K562 (cell line): ENCODE results near the gene APEX1. TPM values are rescaled to one million over a fixed set of nuclear protein-coding genes. Genes with fewer than 3 reads are reported as not detected.

Experiments
- ATAC-seq: fragments of 200-7000 bp; cut with Tn5 transposase; 3 replicates; pipeline ENCODE4 v1.9.1; 2020; ENCODE audit warnings: moderate library complexity
- BruUV-seq: library from RNA; stranded (reverse); fragments of 400-500 nt; replicated peaks from 2 replicates; lab custom pipeline; 2021; lab: Mats Ljungman, UMichigan
- CTCF ChIA-PET: fragments of 300-600 bp; formaldehyde crosslinking; extraction: SDS; loops from one replicate; lab custom pipeline; 2021; ENCODE audit warnings: low intra/inter-chr PET ratio; lab: Yijun Ruan, JAX
- POLR2A ChIA-PET: fragments of 300-600, 350-650 bp; sonication (Branson Sonifier 250); formaldehyde crosslinking; extraction: SDS; loops from one replicate; lab custom pipeline; 2021; ENCODE audit warnings: antibody characterized with exemption, inconsistent platforms; lab: Yijun Ruan, JAX
- DNase-seq, 4 experiments: peaks; one replicate each; pipeline versions ENCODE4 v3.0.0 to v3.0.0-alpha.2; 2011 to 2018; ENCODE audit warnings: low spot score in 3 of 4, mixed read lengths in 3 of 4; ENCODE audit errors: extremely low read depth in 1 of 4
- FAIRE-seq: peaks from 2 replicates; lab custom pipeline; 2011; peaks lifted over from hg19 to GRCh38; lab: Jason Lieb, UNC
- H2AFZ ChIP-seq: 2 replicates; pipeline ENCODE4 v1.6.0; 2011; ENCODE audit warnings: low read depth, low read length, control low read depth, inconsistent platforms
- H3K27ac ChIP-seq: fragments of 200-600 bp; 3 replicates; pipeline ENCODE4 v1.8.0; 2011; ENCODE audit warnings: low read depth, mild to moderate bottlenecking, control low read depth, inconsistent platforms, low read length, moderate library complexity, mixed read lengths; ENCODE audit errors: extremely low read depth
- H3K27me3 ChIP-seq, 2 experiments: fragments of 300-600 bp in 1 of 2; 2 replicates in 1 of 2; 3 replicates in 1 of 2; pipeline versions ENCODE4 v1.6.0 to v1.8.0; 2011; ENCODE audit warnings: inconsistent platforms in 2 of 2, low read length in 2 of 2, mild to moderate bottlenecking in 1 of 2, mixed read lengths in 1 of 2, moderate library complexity in 1 of 2; ENCODE audit not compliant: control insufficient read depth in 2 of 2, insufficient read depth in 2 of 2
- H3K36me3 ChIP-seq: fragments of 300-600 bp; 3 replicates; pipeline ENCODE4 v1.8.0; 2011; ENCODE audit warnings: mild to moderate bottlenecking, low read length, inconsistent platforms; ENCODE audit not compliant: control insufficient read depth, insufficient read depth
- H3K4me1 ChIP-seq, 2 experiments: fragments of 200-600 bp in 1 of 2; replicated peaks in 1 of 2; 2 replicates in 1 of 2; 3 replicates in 1 of 2; pipeline versions ENCODE4 v1.5.1 to v1.8.0; 2011; ENCODE audit warnings: inconsistent platforms in 2 of 2, low read length in 2 of 2, mild to moderate bottlenecking in 1 of 2, mixed read lengths in 1 of 2, moderate library complexity in 1 of 2; ENCODE audit not compliant: control insufficient read depth in 2 of 2, insufficient read depth in 2 of 2
- H3K4me2 ChIP-seq: 2 replicates; pipeline ENCODE4 v1.6.1; 2011; ENCODE audit warnings: low read length, control low read depth, inconsistent platforms, mixed read lengths; ENCODE audit not compliant: insufficient read depth
- H3K4me3 ChIP-seq: fragments of 200-600 bp; sonication (generic), shearing (Covaris generic); 2 replicates; pipeline ENCODE4 v1.5.1; 2016; ENCODE audit warnings: control low read depth, inconsistent platforms
- H3K79me2 ChIP-seq: fragments of 200-600 bp; 3 replicates; pipeline ENCODE4 v1.8.0; 2011; ENCODE audit warnings: low read length, inconsistent platforms; ENCODE audit not compliant: control insufficient read depth, insufficient read depth
- H3K9ac ChIP-seq, 2 experiments: 2 replicates each; pipeline versions ENCODE4 v1.6.0 to v1.6.1; 2011; ENCODE audit warnings: low read depth in 2 of 2, low read length in 2 of 2, control low read depth in 1 of 2, inconsistent platforms in 1 of 2, mild to moderate bottlenecking in 1 of 2, mixed read lengths in 1 of 2; ENCODE audit not compliant: insufficient read depth in 1 of 2
- H3K9me1 ChIP-seq: one replicate; pipeline ENCODE4 v1.6.0; 2011; ENCODE audit warnings: inconsistent platforms, mild to moderate bottlenecking, low read length, moderate library complexity; ENCODE audit not compliant: control insufficient read depth, insufficient read depth
- H3K9me3 ChIP-seq: replicated peaks from 2 replicates; pipeline ENCODE4 v1.5.1; 2011; ENCODE audit warnings: low read depth, low read length, inconsistent platforms; ENCODE audit not compliant: control insufficient read depth, insufficient read depth
- H4K20me1 ChIP-seq: replicated peaks from 2 replicates; pipeline ENCODE4 v1.6.1; 2011; ENCODE audit warnings: low read length, inconsistent platforms, mixed read lengths; ENCODE audit not compliant: control insufficient read depth, insufficient read depth
- CREB3L1 ChIP-seq: fragments of 450-650 bp; IDR thresholded peaks from 2 replicates; pipeline ENCODE4 v1.6.1; 2014; ENCODE audit warnings: low read depth, mild to moderate bottlenecking, moderate library complexity, borderline replicate concordance
- MGA ChIP-seq: fragments of 450-650 bp; IDR thresholded peaks from 2 replicates; pipeline ENCODE4 v1.6.1; 2016; ENCODE audit warnings: mild to moderate bottlenecking, moderate library complexity
- NFYB ChIP-seq: IDR thresholded peaks from 2 replicates; pipeline ENCODE4 v1.6.1; 2011; ENCODE audit warnings: mild to moderate bottlenecking, moderate library complexity; ENCODE audit not compliant: insufficient read length; ENCODE audit errors: extremely low read depth
- ZNF592 ChIP-seq: fragments of 450-650 bp; IDR thresholded peaks from 2 replicates; pipeline ENCODE4 v1.6.1; 2017; ENCODE audit warnings: antibody characterized with exemption, mild to moderate bottlenecking
- WGBS: fragments of 100-300 bp; shearing (Covaris generic); methylation state at CpG from one replicate; pipeline ENCODE4 v1.1.6; 2016; ENCODE audit warnings: low coverage, mixed read lengths; ENCODE audit not compliant: insufficient coverage; ENCODE audit errors: missing lambda C conversion rate; 5-methylcytosine and 5-hydroxymethylcytosine counted together
- in situ Hi-C: fragments of 300-500 bp; cut with MboI; formaldehyde crosslinking; loops from 4 replicates; pipeline ENCODE4 v1.15.0; 2018; ENCODE audit warnings: inconsistent platforms, mixed read lengths
- intact Hi-C: fragments of 100-400 bp; cut with micrococcal nuclease; formaldehyde crosslinking; loops from 2 replicates; pipeline ENCODE4 v1.14.2; 2022
- polyA plus RNA-seq, 8 experiments: library from polyadenylated mRNA; depleted of rRNA in 4 of 8; stranded (reverse) in 5 of 8; unstranded in 3 of 8; fragments of >200 nt; fragmentation: Nextera tagmentation in 2 of 8; fragmentation: Illumina TruSeq in 1 of 8; extraction: Ambion mirVana in 2 of 8; extraction: Trizol in 1 of 8; gene quantifications; 2 replicates each; pipeline versions ENCODE4 v1.2.1 to v1.2.3, GENCODE V29; 2011 to 2014; ENCODE audit warnings: inconsistent platforms in 1 of 8, missing spikeins in 1 of 8
- total RNA-seq, 7 experiments: library from RNA; depleted of rRNA in 6 of 7; stranded (reverse); fragments of >200 nt in 6 of 7; fragmentation: Illumina TruSeq in 2 of 7; extraction: Trizol in 2 of 7; gene quantifications; 2 replicates each; pipeline versions ENCODE4 v1.2.1 to v1.2.3, GENCODE V29; 2011 to 2021; ENCODE audit warnings: low replicate concordance in 1 of 7

APEX1 gene
- total and polyA plus RNA-seq, 9 of the 15 experiments (the other 6 are each of a cell fraction or from before 2014, with no cell fraction given): 50.2 to 274 (median 158) TPM

GRCh38 chr14:20428010-20428365 is 27.0 kb upstream of the APEX1 start:
- WGBS: 24% methylated on average over 5 of the region's 5 CpGs
- H3K9ac ChIP-seq: peak overlapping the region; percentile 63 to 75; a peak in 3 of 4 replicates
- TF ChIP-seq NFYB (no peak), ZNF592 (0 out of 2 replicates have a peak, but pooled peaks have one; percentile 21), CREB3L1 (no peak), MGA (peak; percentile 29; the same call in 1 of the 2 replicates)

More at GRCh38 chr14:20428010-20428365, 27.0 kb upstream of the APEX1 start:
- BruUV-seq: no TSS peak
- no peak for FAIRE-seq
- Histone ChIP-seq H3K9me1 (no peaks in the 10 kb centered on the region), H4K20me1 (no peaks in the 10 kb centered on the region), H3K79me2 (no peaks in the 10 kb centered on the region; the same call in 2 of the 3 replicates), H3K36me3 (no peaks in the 10 kb centered on the region), H3K9me3 (no peaks in the 10 kb centered on the region), H3K4me1 (peaks cover 22 to 26% of the 10 kb centered on the region in 2 experiments; a peak in 4 of 5 replicates), H3K4me3 (peak overlapping the region; percentile 33), H3K4me2 (peak overlapping the region; percentile 82), H3K27ac (peak overlapping the region; percentile 82), H3K27me3 (no peaks in the 10 kb centered on the region), H2AFZ (peak overlapping the region; percentile 89)
- CTCF ChIA-PET: no interaction called here
- no peak for DNase-seq
- POLR2A ChIA-PET: no interaction called here
- ATAC-seq: peak; percentile 23
- in situ Hi-C loops (no loop called here), intact Hi-C loops (no loop called here)
